Measurements from ENCODE around the gene CANX. TPM values are rescaled to one million over a fixed set of nuclear protein-coding genes. Genes with fewer than 3 reads are reported as not detected.

CANX gene
- total RNA-seq, 1 experiment from 2014 or later = 224 TPM

DNA sequence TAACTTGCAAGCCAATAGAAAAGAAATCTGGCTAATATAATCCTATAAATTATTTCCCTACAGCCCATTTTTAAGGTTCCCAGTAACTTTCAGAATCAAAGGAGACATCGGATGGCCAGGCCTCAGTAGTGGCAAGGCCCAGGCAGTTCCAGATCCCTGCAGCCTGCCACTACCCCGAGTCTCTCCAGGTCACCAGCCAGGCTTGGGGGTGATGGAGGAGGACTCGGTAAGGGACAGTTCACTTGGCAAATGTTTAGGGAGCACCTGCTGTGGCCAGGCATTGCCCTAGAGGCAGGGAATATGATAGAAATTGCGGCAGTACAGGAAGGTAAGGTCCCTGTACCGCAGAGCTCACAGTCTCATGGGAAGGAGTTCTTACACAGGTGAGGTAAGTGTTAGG, 79.8 kb downstream of the CANX start:
- Histone ChIP-seq H3K4me1 (ENCODE audit: low read length) (no peaks in the 10 kb centered on the region), H3K27me3 (ENCODE audit: low read length) (no peaks in the 10 kb centered on the region), H3K9me3 (ENCODE audit: low read length) (no peaks in the 10 kb centered on the region), H3K4me3 (ENCODE audit: low read length) (no peak overlapping the region), H3K36me3 (ENCODE audit: insufficient read depth, low read length) (no peaks in the 10 kb centered on the region), H3K4me2 (ENCODE audit: low read depth, low read length, poor library complexity, severe bottlenecking) (no peak overlapping the region), H3K9ac (ENCODE audit: low read length) (no peak overlapping the region), H2AFZ (ENCODE audit: low read length) (no peak overlapping the region), H3K79me2 (ENCODE audit: low read length) (no peaks in the 10 kb centered on the region), H3K9me2 (replicated peaks; ENCODE audit: insufficient read depth, low read length) (no peaks in the 10 kb centered on the region), H3K27ac (ENCODE audit: low read length) (no peak overlapping the region), H4K20me1 (ENCODE audit: insufficient read depth, low read depth, low read length) (no peaks in the 10 kb centered on the region)
- no peak for DNase-seq

DNA sequence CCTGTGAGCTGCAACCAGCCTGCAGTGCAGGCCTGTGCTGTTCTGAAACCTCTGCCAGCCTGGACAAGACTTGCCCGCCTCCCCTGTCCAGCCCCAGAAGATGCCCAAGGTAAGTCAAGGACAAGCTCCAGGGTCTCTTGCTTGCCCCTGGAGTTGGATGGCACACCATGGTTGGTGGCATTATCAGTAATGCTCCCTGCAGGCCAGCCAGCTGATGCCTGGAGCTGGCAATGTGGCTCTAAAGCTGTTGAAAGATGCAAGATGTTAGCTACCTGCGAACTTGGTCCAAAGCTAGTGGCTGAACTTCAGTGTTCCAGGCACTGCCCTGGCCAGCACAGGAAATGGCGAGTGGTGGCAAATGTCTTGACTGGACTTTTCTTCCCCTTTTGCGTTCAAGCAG, 81.1 kb downstream of the CANX start:
- H3K36me3 ChIP-seq (ENCODE audit: insufficient read depth, low read length) = no peaks in the 10 kb centered on the region
- DNase-seq = no peak
- H3K27ac ChIP-seq (ENCODE audit: low read length) = no peak overlapping the region
- no peaks in the 10 kb centered on the region for H4K20me1 ChIP-seq (ENCODE audit: insufficient read depth, low read depth, low read length)
- no peaks in the 10 kb centered on the region for H3K9me2 ChIP-seq (replicated peaks; ENCODE audit: insufficient read depth, low read length)
- no peak overlapping the region for H3K4me3 ChIP-seq (ENCODE audit: low read length)
- no peak overlapping the region for H3K9ac ChIP-seq (ENCODE audit: low read length)
- H3K9me3 ChIP-seq (ENCODE audit: low read length) = no peaks in the 10 kb centered on the region
- no peak overlapping the region for H2AFZ ChIP-seq (ENCODE audit: low read length)
- no peaks in the 10 kb centered on the region for H3K4me1 ChIP-seq (ENCODE audit: low read length)
- no peaks in the 10 kb centered on the region for H3K79me2 ChIP-seq (ENCODE audit: low read length)
- H3K4me2 ChIP-seq (ENCODE audit: low read depth, low read length, poor library complexity, severe bottlenecking) = no peak overlapping the region
- no peaks in the 10 kb centered on the region for H3K27me3 ChIP-seq (ENCODE audit: low read length)

DNA sequence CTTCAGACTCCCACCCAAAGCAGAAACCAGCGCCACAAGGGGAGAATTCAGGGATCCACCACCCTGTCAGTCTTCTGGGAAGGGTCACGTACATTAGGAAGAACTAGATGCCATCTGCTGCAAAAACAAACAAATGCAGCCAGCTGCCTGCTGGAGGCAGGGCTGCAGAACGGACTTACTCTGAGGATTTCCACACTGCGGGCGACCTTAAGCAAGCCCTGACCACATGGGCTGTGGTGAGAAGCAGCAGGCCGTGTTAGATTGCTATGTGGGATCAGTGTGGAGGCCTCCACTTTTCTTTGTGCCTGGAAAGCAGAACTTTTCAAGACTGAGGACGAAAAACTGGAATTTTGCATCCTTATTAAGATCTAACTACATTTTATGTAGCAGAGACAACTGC, 81.6 kb downstream of the CANX start:
- Histone ChIP-seq H3K79me2 (ENCODE audit: low read length) (no peaks in the 10 kb centered on the region), H3K36me3 (ENCODE audit: insufficient read depth, low read length) (no peaks in the 10 kb centered on the region), H3K9me2 (replicated peaks; ENCODE audit: insufficient read depth, low read length) (no peaks in the 10 kb centered on the region), H2AFZ (ENCODE audit: low read length) (no peak overlapping the region), H3K4me2 (ENCODE audit: low read depth, low read length, poor library complexity, severe bottlenecking) (no peak overlapping the region), H4K20me1 (ENCODE audit: insufficient read depth, low read depth, low read length) (no peaks in the 10 kb centered on the region), H3K4me3 (ENCODE audit: low read length) (no peak overlapping the region), H3K9ac (ENCODE audit: low read length) (no peak overlapping the region), H3K9me3 (ENCODE audit: low read length) (no peaks in the 10 kb centered on the region), H3K27me3 (ENCODE audit: low read length) (no peaks in the 10 kb centered on the region), H3K27ac (ENCODE audit: low read length) (no peak overlapping the region), H3K4me1 (ENCODE audit: low read length) (no peaks in the 10 kb centered on the region)
- DNase-seq = no peak

Other genes with a start within 250 kb of the CANX start
- gene RUFY1, start 148.4 kb upstream of the CANX start, total RNA-seq (2014; rRNA removed; shearing (Covaris generic); ENCODE audit: low replicate concordance) = 40.9 and 66.4 TPM in 2 replicates
- gene HNRNPH1, start 75.3 kb upstream of the CANX start, total RNA-seq (2014; rRNA removed; shearing (Covaris generic); ENCODE audit: low replicate concordance) = 484 and 580 TPM in 2 replicates
- gene CBY3, start 17.9 kb upstream of the CANX start, total RNA-seq (2014; rRNA removed; shearing (Covaris generic); ENCODE audit: low replicate concordance) = not detected in 2 replicates
- 11.5 and 14.2 TPM in 2 replicates for gene MAML1, start 33.9 kb downstream of the CANX start, total RNA-seq (2014; rRNA removed; shearing (Covaris generic); ENCODE audit: low replicate concordance)
- gene LTC4S, start 95.0 kb downstream of the CANX start, total RNA-seq (2014; rRNA removed; shearing (Covaris generic); ENCODE audit: low replicate concordance) = 2.3 TPM in 1 of 2 replicates, not detected in the other
- gene MGAT4B, start 107.9 kb downstream of the CANX start, total RNA-seq (2014; rRNA removed; shearing (Covaris generic); ENCODE audit: low replicate concordance) = 36.9 and 47.1 TPM in 2 replicates
- gene SQSTM1, start 121.9 kb downstream of the CANX start, total RNA-seq (2014; rRNA removed; shearing (Covaris generic); ENCODE audit: low replicate concordance) = 100.0 and 123 TPM in 2 replicates
- 33.6 and 55.7 TPM in 2 replicates for gene MRNIP, start 159.8 kb downstream of the CANX start, total RNA-seq (2014; rRNA removed; shearing (Covaris generic); ENCODE audit: low replicate concordance)
- 66.0 and 106 TPM in 2 replicates for gene TBC1D9B, start 208.9 kb downstream of the CANX start, total RNA-seq (2014; rRNA removed; shearing (Covaris generic); ENCODE audit: low replicate concordance)